Stimulated activated CD4-positive, alpha-beta T cell treated with anti-CD3 and anti-CD28 coated beads, Interleukin-4, amount 100 ng/mL, for 24 hours (primary cell): Measurements from ENCODE around the gene TUBA1A.
A peak's percentile ranks its signal among the peaks of the same experiment; 100 is the strongest.
"Not testable (repeated sequence)": the region's sequence is repeated elsewhere in the genome, so short reads cannot be mapped to it uniquely, and the experiment has no call there.

ENCODE experiments used
- DNase-seq: peaks from one replicate; pipeline ENCODE4 v3.0.0-alpha.2; 2020

The TUBA1A gene

DNA sequence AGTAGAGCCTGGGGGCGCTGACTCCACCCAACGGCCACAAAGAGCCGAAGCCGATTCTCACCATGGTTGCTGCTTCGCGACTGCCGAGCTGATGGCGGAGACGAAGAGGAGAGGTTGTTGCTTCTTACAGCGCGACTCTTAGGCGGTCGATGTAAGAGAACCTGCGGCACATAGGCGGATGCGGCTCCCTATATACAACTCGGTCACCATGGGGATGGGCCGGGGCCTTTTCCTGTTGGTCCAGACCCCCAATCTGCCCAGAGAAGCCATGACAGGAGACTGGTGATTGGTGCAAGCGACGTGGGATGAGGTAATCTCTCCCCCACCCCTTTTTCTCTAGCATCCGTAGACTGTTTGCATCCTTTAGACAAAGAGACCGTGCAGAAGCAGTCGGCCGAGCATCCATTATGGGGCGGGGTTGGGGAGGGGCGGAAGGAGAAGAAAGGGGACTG is at the start of gene TUBA1A:
Gene TUBA1A, minus strand, starts transcription at position 165 of the 452 bp plus-strand sequence. Its CDS starts 101 bp downstream, at position 64.
- DNase-seq: peak; percentile 92

DNA sequence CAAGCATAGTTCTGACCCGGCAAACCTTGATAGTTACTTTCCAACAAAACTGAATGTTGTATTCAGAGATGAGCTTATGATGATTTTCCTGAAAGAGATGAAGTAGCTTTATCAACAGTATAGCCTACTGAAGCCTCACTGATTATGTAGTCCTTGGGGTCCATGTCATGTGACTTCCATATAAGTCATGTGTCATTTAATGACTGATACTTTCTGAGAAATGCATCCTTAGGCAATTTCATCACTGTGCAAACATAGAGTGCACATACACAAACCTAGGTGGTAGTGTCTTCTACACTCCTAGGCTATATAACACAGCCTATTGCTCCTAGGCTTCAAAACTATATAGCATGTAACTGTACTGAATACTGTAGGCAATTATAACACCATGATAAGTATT is 47.5 kb upstream of the TUBA1A start:
- no peak for DNase-seq

DNA sequence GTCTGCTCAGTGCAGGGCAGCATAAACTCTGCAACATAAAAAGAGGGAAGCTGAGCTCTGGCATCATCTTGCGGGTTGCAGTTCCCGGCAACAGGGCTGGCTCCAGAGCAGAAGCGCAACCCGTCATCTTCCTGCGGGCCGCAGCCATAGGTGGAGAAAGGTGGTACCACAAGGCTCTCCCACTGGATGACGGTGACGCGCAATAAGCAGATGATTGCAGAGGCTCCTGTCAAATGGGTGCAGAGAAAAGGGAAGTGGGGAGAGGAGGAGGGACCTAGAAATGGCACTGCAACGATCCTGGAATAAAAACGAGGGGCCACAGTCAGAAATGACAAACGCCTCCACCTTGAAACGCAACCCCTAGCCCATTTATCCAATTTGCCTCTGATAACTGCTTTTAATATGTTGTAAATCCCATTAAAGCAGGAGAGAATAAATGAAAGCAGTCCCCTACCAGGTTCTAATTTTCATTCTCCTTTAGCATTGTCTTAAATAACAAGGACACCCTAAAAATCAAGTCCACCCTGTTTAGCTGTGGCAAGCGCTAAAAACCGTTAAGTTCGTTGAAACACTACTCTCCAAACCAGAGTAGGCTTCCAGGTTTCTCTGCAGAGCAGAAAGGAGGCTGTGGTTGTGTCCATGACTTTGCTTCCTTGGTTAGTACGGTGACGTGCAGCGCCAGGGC is 45.1 kb upstream of the TUBA1A start:
- DNase-seq: peak; percentile 4

DNA sequence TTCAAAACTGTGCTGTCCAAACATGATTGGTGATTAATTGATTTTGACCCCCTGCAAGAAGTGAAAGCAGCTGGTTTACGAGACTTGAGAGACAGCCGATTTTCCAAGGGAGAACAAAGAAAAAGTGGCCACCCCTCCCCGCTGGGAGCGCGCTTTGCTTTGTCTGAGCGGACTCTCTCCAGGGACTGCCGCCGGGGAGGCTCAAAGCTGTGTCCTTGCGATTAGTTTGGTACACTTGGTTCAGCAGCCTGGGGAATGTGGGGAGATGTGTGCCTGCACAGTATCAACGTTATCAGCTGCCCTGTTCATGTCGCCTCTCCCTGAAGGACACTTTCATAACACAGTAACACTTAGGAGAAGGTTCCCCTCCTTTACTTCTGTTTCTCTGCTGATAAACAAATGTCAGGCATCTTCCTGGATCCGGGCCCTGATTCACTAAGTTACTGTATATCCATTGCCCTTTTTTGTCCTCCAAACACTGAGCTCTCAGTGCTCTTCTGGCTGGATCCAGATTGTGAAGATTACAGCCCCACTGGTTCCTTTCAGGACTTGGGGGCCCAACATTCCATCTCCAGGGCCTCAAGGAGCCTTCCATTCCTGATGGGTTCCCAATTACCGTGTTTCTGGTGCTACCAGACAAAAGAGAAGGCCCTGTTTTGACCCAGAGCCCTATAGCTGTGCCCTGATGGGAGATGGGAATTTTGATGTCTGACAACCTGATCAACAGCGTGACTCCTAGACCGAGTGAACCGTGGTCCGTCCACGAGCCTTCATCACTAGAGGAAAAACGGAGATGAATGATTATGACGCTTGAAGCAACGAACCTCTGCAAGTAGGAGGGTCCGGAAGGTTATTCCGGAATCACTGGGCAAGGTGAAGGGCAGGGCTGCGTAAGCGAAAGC is 44.3 kb upstream of the TUBA1A start:
- no peak for DNase-seq

DNA sequence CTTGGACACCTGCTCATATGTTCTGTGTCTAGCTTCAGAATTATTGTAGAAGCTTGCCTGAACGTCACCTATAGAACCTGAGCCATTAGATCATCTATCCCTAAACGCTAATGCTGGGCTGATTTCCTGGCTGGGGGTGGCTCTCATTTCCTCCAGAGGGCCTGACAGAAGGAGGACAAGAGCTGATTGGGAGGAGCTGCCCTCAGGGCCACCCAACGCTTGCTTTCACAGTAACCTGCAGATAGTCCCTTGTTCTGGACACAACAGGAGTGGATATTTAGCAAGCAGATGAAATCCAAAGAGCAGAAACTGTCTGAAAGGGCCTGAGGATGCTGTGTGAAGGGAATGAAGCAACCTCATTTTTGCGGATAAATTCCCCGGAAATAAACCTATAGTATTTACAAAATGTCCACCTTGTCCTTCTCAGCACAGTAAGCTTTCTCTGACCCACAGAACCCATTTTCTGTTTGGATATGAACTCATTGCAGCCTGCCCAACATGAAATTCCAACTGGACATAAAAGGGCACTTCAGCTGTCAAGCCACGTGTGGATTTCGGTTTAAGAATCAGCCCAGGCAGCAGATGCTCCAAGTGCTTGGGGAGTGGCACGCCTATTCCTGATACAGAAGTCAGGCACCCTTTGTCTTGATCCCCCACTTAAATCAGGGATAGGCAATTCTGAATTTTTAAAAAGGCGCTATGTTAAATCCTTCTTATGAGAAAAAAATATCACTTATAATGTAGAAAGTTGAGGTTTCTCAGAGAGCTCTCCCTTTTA is 43.2 kb upstream of the TUBA1A start:
- DNase-seq: no peak

DNA sequence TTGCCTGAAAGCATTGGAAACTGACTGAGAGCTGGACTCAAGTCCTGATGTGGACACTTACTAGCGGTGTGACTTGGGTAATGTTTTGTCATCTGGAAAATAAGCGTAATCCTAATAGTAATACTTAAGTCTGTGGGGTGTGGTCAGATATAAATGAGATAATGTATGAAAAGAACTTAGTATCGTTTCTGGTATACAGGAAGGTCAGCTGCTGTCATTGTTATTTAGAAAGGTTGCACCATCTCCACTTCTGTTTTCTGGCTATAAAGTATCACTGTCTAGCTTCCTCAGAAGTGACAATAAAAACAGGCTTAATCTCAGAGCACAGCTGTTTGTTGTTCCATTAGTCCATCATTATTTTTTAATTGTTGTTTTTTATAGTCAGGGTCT is 41.9 kb upstream of the TUBA1A start:
- no peak for DNase-seq

DNA sequence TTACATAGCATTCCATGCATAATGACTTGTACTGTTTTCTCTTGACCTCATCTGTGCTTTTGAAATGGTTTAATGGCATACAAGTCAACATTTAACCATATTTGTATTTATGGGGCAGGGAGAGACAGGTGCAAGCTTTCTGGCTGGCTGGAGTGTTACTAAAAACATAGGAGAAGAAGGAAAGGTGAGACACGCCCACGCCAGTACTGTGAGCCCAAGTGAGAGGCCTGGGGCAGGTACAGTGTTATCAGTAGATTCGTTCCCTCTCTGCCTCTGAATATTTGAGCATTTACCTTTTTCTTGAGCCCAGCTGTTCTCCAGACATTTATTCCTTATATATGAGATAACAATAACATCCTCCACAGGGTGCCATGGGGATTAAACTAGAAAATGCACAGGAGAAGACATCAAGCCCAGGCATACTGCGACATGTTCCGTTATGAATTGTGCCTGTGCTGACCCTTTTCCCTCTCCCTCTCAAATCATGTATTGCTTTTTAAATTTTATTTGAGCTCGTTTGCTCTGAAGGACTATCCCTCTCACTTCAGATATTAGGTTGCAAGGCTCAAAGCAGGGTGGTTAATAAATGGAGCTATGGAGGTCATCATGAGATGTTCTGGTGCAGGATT is 41.4 kb upstream of the TUBA1A start:
- no peak for DNase-seq

DNA sequence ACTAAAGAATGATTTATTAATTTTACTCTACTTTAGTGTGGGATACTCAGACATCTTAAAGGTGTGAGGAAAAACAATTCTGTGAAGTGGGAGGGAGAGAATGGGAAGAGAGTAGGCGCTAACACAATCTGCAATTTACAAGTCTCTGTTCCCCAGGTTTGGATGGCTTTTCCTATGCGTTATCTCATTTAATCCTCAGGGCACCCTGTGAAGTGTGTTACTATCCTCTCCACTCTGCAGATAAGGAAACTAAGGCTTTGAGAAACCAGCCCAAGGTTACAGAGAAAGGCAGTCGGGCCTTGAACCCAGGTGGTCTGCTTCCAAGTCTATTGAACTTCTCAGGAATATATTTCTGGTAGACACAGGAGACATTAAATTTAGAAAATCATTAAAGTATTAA is 39.8 kb upstream of the TUBA1A start:
- DNase-seq: no peak

DNA sequence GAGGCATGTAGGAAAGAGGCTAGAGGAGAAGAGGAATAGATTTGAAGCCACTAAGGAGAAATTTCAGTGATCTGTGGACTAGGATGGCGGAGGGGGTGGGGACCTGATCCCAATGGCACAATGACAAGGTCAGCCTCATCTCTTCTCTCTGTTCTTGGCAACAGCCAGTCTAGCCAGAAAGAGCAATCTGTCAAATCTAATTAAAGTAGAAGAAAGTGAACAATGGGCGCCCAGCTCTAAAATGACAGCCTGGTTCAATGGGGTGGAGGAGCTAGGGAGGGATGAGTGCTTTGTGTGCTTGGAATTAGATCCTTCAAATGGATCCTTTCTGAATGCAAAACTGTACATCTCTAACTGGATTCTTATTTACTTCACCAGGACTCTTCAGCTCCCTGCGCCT is 38.8 kb upstream of the TUBA1A start:
- no peak for DNase-seq

DNA sequence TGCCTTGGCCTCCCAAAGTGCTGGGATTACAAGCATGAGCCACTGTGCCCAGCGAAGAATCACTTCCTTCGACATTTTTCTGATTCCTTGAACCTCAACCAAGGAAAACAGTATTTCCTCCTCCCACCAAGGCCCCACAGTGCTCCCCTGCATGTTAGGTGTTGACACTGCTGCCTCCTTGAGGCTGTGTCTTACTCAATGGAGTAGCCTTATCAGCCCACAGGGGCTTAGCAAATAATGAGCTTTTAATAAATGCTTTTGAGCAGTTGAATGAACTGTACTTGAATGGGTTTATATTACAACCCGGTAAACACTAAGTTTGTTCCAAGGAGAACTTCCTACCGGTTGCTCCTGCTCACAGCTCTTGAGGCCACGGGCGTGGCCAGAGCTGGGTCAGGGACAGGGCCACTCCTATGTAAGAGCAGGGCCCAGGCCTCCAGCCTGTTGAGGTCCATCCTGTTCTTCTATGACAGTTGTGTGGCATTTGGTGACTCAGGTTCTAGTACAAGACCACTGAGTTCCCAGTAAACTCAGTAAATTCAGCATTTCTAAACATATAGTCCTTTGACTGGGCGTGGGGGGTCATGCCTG is 36.8 kb upstream of the TUBA1A start:
- DNase-seq: no peak

DNA sequence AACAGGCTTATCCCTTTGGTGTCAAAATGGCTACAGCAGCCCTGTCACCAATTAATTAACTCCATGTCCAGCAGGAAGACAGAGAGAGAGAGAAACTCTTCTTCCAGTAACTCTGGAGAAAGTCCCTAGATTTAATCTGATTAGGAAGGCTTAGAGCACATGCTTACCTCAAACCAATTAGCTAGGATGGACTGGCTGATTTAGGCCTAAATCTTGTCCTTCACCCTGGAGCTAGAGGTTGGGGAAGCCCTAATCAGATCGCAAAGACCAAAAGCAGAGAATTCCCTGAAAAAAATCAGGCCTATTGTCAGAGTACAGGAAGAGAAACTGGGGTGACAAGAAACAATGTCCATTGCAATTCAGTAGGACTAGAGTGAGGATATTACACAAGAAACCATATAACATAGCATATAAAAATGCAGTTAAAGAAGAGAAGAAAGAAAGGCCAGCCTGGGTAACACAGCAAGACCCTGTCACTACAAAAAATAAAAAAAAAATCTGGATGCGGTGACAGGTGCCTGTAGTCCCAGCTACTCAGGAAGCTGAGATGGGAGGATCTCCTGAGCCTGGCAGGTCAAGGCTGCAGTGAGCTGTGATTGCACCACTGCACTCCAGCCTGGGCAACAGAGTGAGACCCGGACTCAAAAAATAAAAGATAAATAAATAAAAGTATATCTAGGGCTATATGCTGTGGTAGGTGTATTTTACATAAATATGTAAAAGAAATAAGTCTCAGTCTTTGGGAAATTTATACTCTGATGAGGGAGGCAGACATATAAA is 34.9 kb upstream of the TUBA1A start:
- no peak for DNase-seq

DNA sequence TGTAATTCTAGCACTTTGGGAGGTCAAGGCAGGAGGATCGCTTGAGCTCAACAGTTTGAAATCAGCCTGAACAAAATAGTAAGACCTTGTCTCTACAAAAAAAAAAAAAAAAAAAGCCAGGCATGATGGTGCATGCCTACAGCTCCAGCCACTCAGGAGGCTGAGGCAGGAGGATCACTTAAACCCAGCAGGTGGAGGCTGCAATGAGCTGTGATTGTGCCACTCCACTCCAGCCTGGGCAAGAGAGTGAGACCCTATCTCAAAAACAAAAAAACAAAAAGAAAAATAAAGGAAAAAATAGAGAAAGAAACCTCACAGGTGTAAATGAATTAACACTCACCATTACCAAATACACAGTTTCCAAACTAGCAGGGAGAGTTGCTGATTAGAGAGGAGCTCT is 34.2 kb upstream of the TUBA1A start:
- DNase-seq: no peak

DNA sequence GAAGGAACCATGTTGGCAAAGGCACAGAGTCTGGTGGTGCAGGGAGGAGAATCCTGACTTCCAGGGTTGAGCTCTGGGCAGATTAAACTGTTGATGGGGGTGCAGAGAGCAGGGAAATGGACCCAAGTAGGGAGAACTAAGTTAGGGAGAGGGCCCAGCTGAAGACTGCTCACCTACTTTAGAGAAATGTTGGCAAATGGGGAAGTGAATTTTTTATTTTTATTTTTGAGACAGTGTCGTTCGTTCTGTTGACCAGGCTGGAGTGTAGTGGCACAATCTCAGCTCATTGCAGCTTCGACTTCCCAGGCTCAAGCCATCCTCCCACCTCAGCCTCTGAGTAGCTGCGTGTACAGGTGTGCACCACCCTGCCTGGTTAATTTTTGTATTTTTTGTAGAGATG is 32.1 kb upstream of the TUBA1A start:
- no peak for DNase-seq

DNA sequence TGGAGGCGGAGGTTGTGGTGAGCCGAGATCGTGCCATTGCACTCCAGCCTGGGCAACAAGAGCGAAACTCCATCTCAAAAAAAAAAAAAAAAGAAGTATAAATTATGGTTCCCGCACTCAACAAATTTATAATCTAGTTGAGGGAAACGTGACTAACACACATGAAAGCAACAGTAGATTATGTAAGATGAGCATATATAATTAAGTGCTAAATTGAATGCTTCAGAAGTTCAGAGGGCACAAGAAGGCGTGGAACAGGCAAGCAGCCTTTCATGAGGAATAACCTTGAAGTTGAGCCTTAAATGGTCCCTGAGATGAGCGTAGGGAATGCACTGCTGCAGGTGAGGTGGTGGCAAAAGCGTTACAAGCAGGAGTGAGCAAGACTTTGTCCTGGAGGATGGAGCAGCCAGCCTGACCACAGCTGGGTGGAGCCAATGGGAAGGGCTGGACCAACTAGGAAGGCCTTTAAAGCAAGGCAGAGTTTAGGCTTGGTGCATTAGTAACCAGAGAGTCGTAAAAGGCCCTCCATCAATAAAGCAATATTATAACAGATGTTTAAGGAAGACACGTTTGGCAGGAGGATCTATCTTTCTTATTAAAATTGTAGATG is 30.6 kb upstream of the TUBA1A start:
- DNase-seq: no peak

DNA sequence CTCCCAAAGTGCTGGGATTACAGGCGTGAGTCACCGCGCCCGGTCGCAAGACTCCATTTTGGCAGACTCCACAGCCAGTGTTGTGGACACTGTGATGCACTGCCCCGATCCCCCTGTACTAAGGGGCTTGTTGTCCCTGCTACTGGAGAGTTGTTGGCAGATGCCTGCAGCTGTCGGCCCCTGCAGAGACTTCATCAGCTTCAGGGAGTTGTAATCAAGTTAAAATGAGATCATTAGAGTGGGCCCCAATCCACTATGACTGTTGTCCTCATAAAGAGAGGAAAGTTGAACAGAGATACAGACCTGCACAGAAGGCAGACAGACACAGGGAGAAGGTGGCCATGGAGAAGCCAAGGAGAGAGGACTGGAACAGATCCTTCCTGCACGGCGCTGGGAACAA is 23.7 kb upstream of the TUBA1A start:
- no peak for DNase-seq

DNA sequence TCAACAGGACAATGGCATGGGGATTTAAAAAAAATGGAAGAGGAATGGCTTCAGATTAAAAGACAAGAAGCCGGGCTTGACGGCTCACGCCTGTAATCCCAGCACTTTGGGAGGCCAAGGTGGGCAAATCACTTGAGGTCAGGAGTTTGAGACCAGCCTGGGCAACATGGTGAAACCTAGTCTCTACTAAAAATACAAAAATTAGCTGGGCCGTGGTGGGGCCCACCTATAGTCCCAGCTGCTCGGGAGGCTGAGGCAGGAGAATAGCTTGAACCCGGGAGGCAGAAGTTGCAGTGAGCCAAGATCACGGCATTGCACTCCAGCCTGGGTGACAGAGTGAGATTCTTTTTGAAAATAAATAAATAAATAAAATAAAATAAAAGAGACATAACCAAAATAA is 21.8 kb upstream of the TUBA1A start:
- DNase-seq: not testable (repeated sequence)

DNA sequence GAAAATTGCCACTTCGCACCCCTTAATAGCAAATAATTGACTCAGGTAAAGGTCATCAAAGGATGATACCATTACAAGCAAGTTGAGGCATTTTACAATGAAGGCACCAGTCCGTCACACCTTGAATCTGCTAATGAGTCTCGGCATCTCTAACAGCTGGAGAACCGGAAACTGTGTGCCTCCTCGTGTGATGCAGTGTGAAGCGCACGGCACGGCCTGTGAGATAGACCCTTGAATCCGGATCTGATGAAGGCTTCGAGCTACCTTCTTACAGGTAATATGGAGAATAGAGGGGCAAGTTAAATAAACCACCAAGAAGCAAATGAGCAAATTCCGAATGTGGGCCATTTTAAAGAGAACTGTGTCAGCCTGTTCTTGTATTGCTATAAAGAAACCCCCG is 19.8 kb upstream of the TUBA1A start:
- no peak for DNase-seq

DNA sequence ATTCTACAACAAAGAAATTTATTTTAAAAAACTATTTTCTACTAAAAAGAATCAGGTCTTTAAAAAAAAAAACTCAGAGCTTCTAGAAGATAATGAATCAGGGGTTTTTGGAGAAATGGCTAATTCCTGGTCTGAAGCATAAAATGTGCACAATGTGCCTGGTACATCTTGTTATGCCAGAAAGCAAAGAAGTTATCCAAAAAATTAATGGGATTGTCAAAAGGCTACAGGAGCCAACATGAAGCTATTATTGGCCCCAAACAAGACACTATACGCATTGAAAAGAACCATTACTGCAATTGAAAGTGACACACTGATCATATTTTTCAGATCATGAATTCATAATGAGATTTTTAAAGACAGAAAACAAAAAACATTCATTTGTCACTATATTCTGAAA is 19.3 kb upstream of the TUBA1A start:
- no peak for DNase-seq

DNA sequence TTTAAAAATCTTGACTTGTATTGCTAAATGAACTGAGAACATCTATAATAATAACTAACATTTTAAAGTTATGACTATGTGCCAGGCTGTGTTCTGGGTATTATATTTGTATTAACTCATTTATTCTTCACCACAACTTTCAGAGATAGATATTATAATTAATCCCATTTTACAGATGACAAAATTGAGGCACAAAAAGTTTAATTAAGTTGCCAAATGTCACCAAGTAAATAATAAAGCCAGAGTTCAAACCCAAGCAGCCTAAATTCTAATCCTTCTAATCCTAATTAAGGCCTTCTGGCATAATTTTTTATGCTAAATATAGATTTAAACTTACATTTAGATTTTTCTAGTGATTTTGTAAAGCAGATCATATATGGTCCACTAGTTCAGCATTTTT is 17.5 kb upstream of the TUBA1A start:
- DNase-seq: no peak

DNA sequence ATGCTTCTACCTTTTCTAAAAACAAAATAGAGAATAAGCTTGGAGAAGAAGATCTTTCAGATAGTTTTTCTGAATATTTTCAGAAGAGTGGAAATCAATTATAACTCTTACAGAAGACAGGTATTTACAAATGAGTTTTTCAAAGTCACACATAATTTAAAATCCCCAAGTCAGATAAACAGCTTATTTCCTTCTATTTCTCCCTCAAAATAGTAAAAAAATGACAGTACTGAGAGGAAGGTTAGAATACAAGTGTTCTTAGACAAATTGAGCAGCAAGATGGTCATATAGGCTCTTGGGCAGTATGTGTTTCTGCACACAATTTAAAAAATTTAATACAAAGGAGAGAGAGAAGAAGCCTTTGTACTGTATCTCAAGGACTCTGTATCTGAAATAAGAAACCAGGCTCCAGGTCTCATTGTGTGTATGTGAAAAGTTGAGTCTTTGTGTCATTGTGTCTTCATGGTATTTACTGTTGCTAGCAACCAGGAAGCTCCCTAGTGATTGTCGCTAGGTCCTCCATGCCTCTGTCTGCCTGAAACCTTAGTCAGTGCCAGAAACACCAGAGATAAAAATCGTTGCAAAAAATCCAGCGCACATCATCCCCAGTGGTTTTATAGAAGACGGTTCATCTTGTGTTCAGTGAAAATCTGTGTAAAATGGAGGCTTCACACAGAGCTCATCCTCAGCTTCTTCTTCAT is 12.9 kb upstream of the TUBA1A start:
- DNase-seq: peak; percentile 6
